ENCODE measurements around the gene EIF4G3. TPM values are rescaled to one million over a fixed set of nuclear protein-coding genes. Genes with fewer than 3 reads are reported as not detected.
"Not testable (repeated sequence)": the region's sequence is repeated elsewhere in the genome, so short reads cannot be mapped to it uniquely, and the experiment has no call there.

The EIF4G3 gene
- total RNA-seq, 1 experiment from 2014 or later: 39.9 TPM

DNA sequence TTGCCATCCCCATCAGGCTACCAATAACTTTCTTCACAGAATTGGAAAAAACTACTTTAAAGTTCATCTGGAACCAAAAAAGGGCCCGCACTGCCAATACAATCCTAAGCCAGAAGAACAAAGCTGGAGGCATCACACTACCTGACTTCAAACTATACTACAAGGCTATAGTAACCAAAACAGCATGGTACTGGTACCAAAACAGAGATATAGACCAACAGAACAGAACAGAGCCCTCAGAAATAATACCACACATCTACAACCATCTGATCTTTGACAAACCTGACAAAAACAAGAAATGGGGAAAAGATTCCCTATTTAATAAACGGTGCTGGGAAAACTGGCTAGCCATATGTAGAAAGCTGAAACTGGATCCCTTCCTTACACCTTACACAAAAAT lies 84.2 kb downstream of the EIF4G3 start:
- H3K27ac Mint-ChIP-seq (ENCODE audit: unreplicated experiment); H3K4me3 Mint-ChIP-seq (ENCODE audit: low read depth, unreplicated experiment); H3K27me3 Mint-ChIP-seq (ENCODE audit: unreplicated experiment); BruUV-seq (replicated peaks); DNase-seq; H3K9me3 Mint-ChIP-seq (ENCODE audit: low read depth, unreplicated experiment); H3K36me3 Mint-ChIP-seq (ENCODE audit: insufficient read depth, unreplicated experiment); intact Hi-C loops (cut with micrococcal nuclease; ENCODE audit: unreplicated experiment); H3K4me1 Mint-ChIP-seq (ENCODE audit: low read depth, unreplicated experiment); CTCF ChIA-PET: not testable (repeated sequence)

DNA sequence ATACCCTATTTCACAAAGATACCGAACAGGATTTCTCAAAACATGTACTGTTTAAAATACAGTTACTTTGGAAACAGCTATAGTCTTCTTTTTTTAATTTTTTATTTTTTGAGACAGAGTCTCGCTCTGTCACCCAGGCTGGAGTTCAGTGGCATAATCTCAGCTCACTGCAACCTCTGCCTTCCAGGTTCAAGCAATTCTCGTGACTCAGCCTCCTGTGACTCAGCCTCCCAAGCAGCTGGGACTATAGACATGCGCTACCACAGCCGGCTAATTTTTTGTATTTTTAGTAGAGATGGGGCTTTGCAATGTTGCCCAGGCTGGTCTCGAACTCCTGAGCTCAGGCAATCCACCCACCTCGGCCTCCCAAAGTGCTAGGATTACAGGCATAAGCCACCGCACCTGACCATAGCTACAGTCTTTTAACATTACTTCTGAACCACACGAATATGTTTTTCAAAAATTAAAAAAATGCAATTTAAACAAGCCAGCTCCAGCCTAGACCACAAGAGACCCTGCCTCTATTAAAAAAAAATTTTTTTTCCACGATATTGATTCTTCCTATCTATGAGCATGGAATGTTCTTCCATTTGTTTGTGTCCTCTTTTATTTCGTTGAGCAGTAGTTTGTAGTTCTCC lies 85.5 kb downstream of the EIF4G3 start:
- BruUV-seq (replicated peaks); CTCF ChIA-PET; H3K4me1 Mint-ChIP-seq (ENCODE audit: low read depth, unreplicated experiment); H3K9me3 Mint-ChIP-seq (ENCODE audit: low read depth, unreplicated experiment); H3K36me3 Mint-ChIP-seq (ENCODE audit: insufficient read depth, unreplicated experiment); intact Hi-C loops (cut with micrococcal nuclease; ENCODE audit: unreplicated experiment); H3K4me3 Mint-ChIP-seq (ENCODE audit: low read depth, unreplicated experiment); H3K27ac Mint-ChIP-seq (ENCODE audit: unreplicated experiment); H3K27me3 Mint-ChIP-seq (ENCODE audit: unreplicated experiment): not testable (repeated sequence)
- DNase-seq: peak; percentile 53

DNA sequence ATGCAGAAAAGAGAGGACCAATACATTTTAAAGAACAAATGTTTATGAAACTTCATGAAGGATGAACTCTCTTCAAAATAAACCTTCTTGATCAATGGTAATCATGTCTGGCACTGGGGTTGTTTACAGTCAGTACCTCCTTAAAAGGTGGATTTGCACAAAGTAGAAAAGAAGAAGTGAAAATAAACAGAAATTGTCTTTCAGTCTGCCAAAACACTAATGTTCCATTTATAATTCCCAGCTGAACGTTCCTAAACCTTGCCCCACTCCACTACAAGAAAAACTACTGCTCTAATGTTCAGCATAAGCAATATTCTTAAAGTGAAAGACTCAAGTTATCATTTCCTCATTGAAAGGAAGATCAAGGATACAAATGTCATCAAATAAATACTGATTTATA lies 86.2 kb downstream of the EIF4G3 start:
- BruUV-seq (replicated peaks): no TSS peak
- DNase-seq: no peak
- H3K27ac Mint-ChIP-seq (ENCODE audit: unreplicated experiment): no peak overlapping the region
- H3K27me3 Mint-ChIP-seq (ENCODE audit: unreplicated experiment): no peaks in the 10 kb centered on the region
- peaks cover 7% of the 10 kb centered on the region for H3K4me1 Mint-ChIP-seq (ENCODE audit: low read depth, unreplicated experiment)
- intact Hi-C loops (cut with micrococcal nuclease; ENCODE audit: unreplicated experiment): no loop called here
- TF ChIP-seq, protein P1, sequence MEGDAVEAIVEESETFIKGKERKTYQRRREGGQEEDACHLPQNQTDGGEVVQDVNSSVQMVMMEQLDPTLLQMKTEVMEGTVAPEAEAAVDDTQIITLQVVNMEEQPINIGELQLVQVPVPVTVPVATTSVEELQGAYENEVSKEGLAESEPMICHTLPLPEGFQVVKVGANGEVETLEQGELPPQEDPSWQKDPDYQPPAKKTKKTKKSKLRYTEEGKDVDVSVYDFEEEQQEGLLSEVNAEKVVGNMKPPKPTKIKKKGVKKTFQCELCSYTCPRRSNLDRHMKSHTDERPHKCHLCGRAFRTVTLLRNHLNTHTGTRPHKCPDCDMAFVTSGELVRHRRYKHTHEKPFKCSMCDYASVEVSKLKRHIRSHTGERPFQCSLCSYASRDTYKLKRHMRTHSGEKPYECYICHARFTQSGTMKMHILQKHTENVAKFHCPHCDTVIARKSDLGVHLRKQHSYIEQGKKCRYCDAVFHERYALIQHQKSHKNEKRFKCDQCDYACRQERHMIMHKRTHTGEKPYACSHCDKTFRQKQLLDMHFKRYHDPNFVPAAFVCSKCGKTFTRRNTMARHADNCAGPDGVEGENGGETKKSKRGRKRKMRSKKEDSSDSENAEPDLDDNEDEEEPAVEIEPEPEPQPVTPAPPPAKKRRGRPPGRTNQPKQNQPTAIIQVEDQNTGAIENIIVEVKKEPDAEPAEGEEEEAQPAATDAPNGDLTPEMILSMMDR (IDR thresholded peaks at IDR 0.05; ENCODE audit: unreplicated experiment): no peak
- no peak overlapping the region for H3K4me3 Mint-ChIP-seq (ENCODE audit: low read depth, unreplicated experiment)
- H3K9me3 Mint-ChIP-seq (ENCODE audit: low read depth, unreplicated experiment): no peaks in the 10 kb centered on the region
- CTCF ChIA-PET: no interaction called here
- H3K36me3 Mint-ChIP-seq (ENCODE audit: insufficient read depth, unreplicated experiment): no peaks in the 10 kb centered on the region

DNA sequence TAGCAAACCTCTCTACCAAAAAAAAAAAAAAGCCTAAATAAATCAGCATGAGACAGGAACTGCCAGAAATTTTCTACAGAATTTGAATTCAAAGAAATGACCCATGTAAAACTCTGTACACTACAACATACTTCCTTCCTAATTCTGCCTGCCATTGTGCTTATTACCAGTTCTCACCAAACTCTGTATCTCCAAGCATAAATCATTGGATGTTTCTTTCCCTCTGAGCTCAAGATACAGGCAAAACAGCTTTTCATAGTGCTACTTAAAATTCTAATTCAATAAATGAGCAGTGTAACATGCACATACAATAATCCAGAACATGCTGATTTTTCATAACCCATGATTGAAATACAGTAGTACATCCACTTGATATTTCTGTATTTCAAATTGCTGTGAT lies 87.0 kb downstream of the EIF4G3 start:
- CTCF ChIA-PET: no interaction called here

DNA sequence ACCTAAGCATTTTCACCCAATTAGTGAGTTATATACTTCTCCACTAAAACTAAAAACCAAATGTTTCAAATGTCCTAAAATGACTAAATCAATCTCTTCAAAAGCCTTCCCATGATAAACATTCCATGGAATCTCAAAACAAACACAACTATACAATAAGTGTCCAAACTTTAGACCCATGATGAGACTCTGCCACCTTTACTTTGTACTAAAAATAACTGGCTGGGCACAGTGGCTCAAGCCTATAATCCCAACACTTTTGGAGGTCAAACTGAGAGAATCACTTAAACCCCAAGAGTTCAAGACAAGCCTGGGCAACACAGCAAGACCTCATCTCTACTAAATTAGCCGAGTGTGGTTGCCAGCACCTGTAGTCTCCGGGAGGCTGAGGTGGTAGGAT lies 87.4 kb downstream of the EIF4G3 start:
- CTCF ChIA-PET: no interaction called here

More for the DNA sequence above, 87.0 kb downstream of the EIF4G3 start:
- intact Hi-C loops (cut with micrococcal nuclease; ENCODE audit: unreplicated experiment): no loop called here
- DNase-seq: no peak
- Mint-ChIP-seq H3K9me3 (ENCODE audit: low read depth, unreplicated experiment) (no peaks in the 10 kb centered on the region), H3K27me3 (ENCODE audit: unreplicated experiment) (no peaks in the 10 kb centered on the region), H3K36me3 (ENCODE audit: insufficient read depth, unreplicated experiment) (no peaks in the 10 kb centered on the region), H3K4me3 (ENCODE audit: low read depth, unreplicated experiment) (no peak overlapping the region), H3K27ac (ENCODE audit: unreplicated experiment) (no peak overlapping the region), H3K4me1 (ENCODE audit: low read depth, unreplicated experiment) (peaks cover 7% of the 10 kb centered on the region)
- TF ChIP-seq, protein P1 (IDR thresholded peaks at IDR 0.05; ENCODE audit: unreplicated experiment): no peak
- BruUV-seq (replicated peaks): no TSS peak

More for the DNA sequence above, 87.4 kb downstream of the EIF4G3 start:
- H3K27me3 Mint-ChIP-seq (ENCODE audit: unreplicated experiment): no peaks in the 10 kb centered on the region
- intact Hi-C loops (cut with micrococcal nuclease; ENCODE audit: unreplicated experiment): no loop called here
- DNase-seq: no peak
- no peaks in the 10 kb centered on the region for H3K36me3 Mint-ChIP-seq (ENCODE audit: insufficient read depth, unreplicated experiment)
- no peak overlapping the region for H3K27ac Mint-ChIP-seq (ENCODE audit: unreplicated experiment)
- TF ChIP-seq, protein P1 (IDR thresholded peaks at IDR 0.05; ENCODE audit: unreplicated experiment): no peak
- peaks cover 7% of the 10 kb centered on the region for H3K4me1 Mint-ChIP-seq (ENCODE audit: low read depth, unreplicated experiment)
- no peaks in the 10 kb centered on the region for H3K9me3 Mint-ChIP-seq (ENCODE audit: low read depth, unreplicated experiment)
- H3K4me3 Mint-ChIP-seq (ENCODE audit: low read depth, unreplicated experiment): no peak overlapping the region
- no TSS peak for BruUV-seq (replicated peaks)
